ENCODE results near the gene RNLS.
"Not testable (repeated sequence)": the region's sequence is repeated elsewhere in the genome, so short reads cannot be mapped to it uniquely, and the experiment has no call there.

The RNLS gene

DNA sequence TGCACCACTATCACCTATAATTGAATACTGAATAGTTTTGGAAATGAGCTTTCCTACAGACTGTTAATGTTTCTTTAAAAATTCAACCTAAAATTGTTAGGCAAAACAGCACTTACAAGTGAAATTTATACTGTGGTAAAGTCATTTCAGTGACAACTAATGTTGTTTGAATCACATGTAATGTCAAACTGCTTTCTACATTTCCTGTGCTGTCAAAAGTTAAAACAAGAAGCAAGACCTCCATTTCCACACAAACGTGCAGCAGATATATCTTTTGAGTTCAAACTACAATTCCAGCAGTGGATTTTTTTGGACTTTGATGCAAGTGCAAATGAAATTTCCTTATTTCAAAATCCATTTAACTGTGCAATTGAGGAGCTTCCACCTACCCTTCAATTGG is 199.8 kb downstream of the RNLS start:
- DNase-seq: no peak

DNA sequence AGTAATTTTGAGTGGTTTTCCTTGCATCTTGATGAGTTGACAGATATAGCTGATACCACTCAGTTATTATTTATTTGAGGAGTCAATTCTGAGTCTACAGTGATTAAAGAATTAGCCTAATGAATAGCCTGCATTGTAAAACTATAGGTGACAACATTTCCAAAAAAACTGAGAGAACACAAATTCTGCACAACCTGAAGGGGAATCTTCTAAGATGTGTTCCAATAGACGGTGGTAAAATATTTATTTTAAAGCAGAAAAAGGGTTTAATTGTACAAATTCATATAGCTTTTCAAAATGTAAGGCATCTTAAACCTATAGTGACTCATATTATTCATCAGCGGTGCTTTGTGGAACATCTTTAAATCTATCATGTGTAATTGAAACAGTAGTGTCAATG is 200.4 kb downstream of the RNLS start:
- no peak for DNase-seq

DNA sequence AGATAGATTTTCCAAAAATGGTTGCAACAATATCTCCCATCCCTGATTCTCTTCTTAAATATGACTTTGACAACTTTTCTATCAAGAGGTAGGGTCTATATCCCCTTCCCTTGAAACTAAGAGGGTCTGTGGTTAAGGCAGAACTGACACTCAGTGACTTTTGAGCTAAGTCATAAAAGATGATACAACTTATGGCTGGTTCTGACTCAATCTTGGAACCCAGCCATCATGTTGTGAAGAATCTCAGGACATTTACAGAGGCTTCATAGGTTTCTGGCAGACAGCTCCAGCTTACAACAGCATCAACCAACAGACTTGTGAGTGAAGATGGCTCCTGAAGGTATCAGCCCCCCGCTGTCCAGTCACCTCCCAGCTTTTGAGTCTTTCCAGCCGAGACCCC is 203.5 kb downstream of the RNLS start:
- DNase-seq: no peak

DNA sequence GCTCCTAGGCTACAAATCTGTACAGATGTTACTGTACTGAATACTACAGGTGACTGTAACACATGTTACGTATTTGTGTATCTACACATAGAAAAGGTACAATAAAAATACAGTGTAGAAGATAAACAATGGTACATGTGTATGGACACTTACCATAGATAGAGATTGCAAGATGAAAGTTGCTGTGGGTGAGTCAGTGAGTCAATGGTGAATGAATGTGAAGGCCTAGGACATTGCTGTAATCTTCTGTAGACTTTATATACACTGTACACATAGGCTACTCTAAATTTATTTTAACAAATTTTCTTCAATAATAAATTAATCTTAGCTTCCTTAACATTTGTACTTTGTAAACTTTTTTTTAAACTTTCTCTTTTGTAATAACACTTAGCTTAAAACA is 205.6 kb downstream of the RNLS start:
- DNase-seq: no peak

DNA sequence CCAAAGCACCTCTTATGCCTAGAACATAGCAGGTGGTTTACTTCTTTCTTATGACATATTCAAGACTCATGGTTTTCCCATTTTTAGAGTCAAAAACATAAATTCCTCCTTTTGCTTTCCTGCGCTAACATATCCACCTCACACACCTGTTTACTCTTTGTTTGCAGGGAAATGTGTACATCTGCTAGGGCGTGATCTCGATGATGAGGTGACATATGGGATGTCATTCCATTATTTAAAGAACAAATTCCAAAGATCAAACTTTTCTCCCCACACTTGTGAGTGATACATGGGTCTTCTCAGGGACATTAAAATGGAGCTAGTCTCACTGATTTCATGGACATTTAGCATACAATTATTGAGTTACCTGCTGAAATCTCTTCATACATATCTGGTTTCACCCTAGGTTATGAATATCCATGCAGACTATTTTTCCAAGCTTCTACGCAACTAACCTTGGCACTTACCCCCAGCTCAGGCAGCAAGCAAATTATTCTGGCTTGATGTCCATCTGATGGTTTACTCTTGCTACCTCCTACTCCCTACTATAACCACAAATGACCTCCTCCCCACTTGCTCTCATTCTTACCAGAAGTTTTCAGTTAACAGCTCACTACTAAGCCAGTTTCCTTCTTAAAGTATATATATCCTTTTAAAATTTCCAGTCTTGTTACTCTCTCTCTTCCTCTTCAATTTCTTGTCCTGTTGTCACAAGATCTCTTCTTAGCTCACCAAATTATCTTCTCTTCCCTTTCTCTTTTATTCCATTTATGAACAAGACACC is 208.5 kb downstream of the RNLS start:
- DNase-seq: no peak

DNA sequence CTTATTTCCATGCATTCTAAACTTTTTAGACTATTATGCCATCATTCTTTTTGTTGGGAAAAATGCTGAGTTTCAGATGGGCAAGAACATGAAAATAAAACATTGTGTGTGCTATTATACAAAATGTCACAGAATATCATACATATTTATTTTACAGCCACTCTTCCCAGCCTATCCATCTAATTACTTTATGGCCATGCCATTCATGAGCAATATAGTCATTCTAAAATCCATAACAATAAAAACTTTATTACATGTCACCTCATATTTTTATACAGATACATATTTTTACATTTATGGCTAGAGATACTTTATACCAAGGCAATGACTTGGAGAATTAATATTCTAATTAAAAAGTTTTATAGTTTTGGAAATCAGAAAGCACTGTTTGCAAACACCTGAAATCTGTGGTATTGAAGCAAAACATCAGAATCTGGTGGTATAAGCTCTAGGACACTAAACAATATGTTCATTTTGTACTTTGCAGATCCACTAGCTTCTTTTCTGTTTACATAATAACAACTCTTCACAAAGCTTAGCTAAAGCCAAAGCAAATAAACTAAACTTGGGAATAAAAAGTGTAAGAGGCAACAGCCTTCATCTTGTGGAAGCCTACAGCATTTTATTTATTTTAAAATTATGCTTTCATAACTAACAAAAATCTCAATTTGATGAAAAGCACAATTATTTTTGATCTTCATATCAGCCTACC is 210.1 kb downstream of the RNLS start:
- no peak for DNase-seq

DNA sequence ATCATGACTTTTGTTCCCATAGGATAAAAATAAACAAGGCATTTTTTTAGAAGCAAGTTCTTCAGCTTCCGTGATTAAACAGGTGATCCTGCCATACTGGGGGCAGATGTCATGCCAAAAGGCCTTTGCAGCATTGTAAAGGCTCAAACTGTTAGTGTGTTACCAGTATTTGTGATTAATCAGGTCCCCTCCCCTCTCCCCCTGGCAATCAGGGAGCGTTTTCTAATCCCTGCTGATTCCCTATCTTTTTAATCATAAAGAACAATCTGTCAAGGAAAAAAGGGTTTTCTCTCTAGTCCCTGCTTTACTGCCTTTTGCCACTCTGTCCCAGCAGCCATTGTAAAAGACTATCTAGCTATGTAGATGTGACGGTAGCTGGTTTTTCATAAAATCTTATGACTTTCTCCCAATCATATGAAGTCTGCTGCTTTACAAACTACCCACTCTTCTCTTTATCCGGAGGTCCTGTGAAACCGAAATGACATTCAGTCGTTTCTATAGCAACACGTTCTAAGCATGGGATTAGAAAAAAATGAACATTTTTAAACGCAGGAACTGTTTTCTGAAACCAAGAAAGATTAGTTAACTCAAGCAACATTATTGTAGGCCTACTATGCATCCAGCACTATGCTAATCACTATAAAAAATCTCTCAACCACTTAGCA is 210.9 kb downstream of the RNLS start:
- no peak for DNase-seq

DNA sequence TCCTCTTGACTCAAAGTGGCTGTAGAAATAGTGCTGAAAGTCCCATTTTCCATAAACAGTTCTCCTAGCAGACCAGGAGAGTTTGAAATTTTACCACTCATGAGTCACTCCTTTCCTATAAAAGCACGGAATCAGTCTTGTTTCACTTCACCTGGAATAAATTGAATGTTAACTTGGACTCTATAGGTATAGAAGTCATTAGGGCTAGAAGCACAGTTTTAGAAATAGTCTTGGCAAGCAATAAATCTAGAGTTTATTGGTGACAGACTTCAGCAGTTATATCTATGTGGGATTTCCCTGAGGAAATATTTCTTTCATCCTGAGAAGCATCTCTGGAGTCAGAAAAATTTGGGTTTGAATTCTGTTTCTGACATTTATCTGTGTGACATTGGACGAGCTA is 212.4 kb downstream of the RNLS start:
- DNase-seq: no peak

DNA sequence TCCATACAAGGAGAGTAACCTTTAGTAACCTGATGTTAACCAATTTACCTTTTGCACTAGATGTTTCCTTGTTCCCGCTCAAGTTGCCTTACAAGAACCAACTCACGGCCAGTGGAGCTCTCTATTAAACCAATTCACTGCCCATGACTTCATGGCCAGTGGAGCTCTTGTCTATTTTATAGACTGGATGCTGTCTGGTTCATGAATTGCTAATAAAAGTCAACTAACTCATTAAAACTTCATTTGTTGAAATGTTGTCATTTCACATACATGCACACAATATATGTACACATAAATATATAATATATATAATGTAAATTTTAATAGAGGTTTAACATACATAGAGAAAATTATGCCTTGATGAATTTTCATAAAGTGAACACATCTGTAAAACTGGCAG is 216.3 kb downstream of the RNLS start:
- no peak for DNase-seq

DNA sequence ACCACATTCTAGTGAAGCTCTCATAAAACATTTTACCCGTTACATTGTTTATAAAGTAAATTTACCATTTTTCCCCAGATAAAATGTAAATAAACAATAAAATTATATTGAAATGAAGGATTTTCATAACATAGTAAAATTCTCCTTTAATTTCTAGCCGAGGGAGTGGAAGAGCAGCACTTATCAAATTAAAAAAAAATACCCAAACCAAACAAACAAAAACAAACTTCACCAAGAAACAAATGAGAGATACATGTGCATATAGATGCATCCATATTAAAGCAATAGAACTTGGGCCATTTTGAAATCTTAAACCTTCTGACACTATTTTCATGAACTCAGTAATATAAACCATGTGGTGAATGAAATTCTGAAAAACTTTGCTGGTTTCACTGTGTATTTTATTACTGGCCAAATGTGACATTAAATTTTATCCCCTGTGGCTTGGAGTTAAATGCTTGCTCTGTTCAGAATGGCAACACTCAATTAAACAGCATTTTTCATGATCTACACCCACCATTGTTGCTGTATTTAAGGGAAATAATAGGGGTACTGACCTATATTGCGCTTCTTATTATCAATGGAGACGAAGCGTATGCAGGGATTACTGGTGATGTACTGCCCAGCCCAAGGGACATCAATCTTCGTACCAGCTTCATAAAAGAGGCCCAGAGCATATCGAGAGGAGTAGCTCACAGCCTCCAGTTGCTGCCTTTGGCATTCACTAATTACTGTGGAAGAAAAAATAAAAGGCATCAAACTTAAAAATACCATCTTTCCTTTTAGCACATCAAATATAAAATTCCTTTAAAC is 220.9 kb downstream of the RNLS start:
- no peak for DNase-seq

DNA sequence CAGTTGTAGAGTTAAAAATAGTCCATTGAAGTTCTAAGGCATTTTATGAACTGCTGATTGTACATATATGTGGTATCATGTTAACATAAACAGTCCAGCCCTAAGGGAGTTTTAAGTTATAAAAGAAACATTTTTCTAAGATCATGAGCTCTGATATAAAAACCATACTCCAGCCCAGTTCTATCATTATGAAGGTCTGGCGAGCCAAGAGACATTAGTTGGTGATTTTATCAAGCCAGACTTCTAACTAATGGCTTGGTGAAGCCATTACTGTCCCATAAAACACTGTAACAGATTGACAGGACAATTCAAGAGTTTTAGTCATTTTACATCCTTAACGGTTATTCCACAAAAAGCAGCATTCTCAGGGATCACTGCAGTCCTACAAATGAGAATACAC is 221.6 kb downstream of the RNLS start:
- DNase-seq: no peak

DNA sequence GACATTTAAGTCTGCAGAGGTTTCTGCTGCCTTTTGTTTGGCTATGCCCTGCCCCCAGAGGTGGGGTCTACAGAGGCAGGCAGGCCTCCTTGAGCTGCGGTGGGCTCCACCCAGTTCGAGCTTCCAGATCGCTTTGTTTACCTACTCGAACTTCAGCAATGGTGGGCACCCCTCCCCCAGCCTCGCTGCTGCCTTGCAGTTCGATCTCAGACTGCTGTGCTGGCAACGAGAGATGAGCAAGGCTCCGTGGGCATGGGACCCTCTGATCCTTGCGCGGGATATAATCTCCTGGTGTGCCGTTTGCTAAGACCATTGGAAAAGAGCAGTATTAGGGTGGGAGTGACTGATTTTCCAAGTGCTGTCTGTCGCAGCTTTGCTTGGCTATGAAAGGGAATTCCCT is 227.4 kb downstream of the RNLS start:
- DNase-seq: not testable (repeated sequence)

DNA sequence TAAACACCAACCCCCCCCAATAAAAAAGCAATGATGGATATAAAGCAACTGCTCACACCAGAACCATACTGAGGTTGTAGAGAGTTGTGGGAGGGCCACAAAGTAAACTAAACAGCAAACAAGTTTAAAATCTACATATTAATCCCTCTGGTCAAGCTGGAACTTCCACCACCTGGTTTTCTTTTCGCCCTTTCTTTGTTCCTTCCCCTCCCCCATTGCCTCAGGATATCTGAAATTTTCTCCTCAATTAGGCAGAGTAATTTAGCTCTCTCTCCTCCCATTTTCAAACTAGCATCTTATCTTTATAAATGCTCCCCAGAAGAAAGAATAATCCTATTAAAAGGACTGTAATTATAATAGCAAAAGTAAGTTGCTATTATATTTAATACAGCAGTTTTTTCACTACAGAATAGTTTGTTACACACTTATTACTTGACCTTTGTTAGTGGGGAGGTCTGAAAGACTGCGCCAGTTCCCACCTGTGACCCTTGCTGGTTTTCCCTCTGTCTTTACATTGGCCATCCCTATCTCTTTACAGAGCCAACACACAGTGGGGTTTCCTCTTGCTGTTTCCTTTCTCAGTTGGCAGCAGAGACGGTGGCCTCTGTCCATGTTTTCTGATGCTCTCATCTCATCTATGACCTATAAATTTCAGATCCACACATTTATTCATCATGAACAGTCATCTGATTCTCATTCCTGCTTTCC is 235.4 kb downstream of the RNLS start:
- DNase-seq: no peak

DNA sequence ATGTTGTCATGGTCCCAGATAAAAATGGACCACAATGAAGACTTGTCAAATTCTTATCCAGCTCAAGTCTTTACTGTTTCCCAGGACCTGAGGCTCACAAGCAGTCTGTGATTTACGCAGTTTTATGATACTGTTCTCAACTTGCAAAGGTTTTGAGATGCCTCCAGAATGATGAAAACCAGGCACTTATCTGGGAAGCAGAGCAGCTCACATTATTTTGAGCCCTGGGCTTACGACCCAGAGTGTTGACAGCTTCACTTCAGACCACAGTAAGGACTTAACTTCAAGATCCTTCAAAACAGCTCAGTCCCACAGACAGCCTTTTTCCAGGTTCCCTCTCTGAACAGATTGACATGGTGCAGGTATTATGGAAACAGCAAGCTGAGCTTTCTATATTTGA is 236.1 kb downstream of the RNLS start:
- no peak for DNase-seq

DNA sequence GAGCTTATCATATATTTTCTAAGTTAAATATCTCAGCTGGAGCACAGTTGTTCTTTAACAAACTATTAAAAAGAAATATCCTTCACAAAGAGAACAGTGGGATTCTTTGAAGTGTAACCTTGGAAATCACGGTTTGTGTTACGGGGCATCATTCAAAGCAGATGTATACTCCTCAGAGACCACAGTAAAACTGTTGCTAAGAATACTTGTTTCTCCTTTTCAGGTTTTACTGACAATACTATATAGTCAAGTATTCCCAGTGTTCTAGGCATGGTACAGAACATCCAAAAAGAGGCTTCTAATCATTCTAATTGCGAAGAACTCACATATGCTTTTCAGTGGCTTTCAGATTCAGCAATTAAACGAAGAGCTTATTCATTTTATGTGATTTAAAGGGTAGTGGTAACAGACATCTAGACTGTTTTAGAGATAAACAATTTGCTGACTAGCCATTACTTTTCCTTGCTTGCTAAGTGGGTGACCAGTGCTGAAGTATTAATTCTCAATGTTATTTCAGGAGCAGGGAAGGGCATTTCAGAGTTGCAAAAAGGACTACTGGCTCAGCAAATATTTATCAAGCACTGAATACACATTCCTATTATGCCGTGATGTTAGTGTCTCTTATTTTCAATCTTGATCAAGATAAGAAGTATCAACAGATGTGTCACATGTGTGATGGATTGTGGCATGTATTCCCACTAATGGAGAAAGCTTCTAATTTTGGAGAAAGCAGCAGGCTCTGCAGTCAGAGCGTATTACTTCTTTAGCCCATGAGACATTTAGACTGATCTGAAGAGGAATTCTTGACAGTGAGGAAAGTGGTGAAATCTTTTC is 236.8 kb downstream of the RNLS start:
- DNase-seq: no peak

DNA sequence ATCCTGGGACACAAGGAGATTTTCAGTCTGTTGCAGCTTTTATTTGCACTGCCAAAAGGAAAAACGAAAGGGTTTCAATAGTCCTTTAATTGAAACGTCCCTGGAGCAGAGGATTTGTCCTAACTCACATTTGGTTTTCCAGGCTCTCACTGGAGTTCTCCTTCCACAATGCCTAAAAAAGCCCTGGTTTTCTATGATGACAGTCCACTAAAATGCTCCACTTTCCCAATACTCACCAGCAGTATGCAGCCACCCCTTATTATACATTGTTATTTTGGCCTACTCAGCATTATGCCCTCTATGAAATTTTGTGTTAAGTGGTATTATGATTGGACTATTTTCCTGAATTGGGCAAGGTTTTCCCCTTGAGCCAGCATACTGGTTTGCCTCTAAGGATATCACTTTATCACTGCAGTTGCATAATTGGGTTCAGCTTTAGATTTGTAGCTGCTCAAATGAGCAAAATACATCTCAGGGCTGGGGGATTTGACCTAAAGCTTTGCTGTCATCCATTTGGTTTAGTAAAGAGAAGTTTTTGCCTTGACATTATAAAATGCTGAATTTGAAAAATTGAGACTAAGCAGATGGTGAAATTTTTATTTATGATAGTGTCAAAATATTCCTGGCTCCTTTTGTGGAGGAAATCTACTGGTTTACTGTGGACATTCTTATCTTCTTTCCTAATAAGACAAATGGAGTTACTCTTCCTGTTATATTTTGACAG is 239.2 kb downstream of the RNLS start:
- DNase-seq: no peak

DNA sequence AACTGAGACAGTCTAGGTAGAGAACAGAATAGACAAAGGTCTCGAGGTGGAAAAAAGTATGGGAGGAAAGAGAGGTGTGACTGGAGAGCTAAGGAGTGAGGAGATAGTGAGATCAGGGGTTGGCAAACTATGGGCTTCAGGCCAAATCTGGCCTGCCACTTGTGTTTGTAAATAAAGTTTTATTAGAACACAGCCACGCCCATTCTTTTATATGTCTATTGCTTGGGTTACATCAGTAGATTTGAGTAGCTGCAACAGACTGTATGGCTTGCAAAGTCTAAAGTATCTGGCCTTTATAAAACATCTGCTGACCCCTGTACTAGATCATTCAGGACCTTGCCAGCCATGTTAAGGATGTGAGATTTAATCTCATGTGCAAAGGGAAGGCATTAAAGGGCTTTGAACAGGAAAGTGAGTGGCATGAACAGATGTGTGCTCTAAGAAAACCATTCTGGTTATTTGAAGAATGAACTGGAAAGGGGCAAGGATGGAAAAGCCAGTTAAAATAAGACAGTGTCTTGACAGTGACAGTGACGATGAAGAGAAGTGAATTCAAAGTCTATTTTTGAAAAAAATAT is 240.3 kb downstream of the RNLS start:
- DNase-seq: no peak

DNA sequence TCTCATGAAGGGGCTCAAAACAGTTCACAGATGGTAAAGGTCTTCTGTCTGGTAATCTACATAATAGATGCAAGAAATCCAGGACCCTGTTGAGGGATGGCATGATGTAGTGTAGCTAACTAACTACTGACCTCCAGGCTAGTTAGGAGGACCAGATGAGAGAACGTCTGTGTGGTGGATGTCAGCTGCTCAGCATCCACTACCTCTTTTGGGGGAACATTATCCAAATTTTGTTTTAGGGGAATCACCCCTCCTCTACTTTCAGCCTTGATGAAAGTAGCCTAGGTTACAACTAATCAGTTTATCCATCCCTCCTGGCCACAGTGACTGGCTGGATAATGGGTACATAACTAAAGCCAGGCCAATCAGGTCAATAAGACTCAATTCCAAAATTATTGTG is 246.0 kb downstream of the RNLS start:
- DNase-seq: no peak

DNA sequence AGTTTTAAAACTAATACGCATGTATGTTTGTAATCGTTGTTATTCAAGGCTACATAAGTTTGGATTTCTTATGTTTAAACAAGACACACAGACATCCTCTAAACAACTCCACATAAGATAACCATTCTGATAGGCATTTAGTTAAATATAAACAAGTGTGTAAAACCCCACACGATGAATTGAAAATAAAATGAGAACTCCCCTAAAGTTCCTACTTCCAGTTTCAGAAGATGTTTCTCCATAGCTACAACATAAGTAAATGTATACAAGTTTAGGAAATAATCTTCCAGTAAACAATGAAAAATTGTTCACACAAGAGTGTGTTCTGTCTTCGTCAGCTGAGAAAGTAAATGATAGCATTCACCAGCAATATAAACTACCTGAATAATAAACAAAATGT is 246.8 kb downstream of the RNLS start:
- no peak for DNase-seq

DNA sequence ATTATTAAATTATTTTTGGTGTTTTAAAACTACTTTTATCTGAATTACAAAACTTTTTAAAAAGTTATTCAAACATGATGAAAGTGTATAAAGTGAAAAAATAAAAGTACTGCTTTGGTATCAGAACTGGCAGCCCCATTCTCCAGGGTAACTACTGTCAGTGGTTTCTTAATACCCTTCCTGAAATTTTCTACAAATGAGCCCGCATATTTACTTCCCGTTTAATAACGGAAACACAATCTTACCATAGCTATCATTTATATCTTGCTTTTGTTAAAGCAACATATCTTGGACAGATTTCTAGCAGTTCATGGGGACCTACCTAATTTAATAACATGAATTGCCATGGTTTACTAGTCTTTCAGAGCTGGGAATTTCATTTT is 249.9 kb downstream of the RNLS start:
- DNase-seq: no peak
